AG08395 (cell line): ENCODE data around the gene NIPA2.

Source experiments
- DNase-seq: peaks from one replicate; pipeline ENCODE4 v3.0.0; 2012; ENCODE audit warnings: mixed read lengths, low spot score

NIPA2 gene

DNA sequence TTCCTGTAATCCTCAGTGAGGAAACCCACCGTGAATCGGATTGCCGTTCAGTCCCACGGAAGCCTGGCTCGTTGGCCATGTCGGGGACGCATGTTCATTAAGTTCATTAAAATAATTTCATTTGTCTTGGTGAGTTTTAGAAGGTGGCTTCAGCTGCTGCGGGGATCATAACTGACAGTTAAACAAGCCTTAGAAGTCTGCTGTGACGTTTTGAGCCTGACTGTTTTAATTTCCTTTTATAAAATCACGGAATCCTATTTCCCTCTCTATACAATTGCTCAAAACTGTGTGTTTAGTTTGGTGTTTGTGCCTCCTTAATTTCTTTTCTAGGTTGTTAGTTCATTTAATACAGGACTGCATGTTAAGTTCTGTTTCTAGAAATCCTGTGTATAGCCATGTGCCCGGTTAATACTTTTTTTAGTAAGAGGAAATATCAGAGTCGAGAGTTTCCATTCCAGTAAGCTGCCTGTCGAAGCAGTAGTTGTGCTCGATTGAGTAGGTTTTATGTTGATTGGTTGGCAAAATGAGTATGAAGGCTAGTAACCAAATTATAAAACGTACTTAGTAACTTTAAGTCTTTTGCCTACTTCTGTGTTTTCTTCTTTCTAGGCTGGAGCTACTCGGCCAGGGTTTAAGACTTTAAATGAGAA is 705 bp downstream of the NIPA2 start:
- peak; percentile 12 for DNase-seq

DNA sequence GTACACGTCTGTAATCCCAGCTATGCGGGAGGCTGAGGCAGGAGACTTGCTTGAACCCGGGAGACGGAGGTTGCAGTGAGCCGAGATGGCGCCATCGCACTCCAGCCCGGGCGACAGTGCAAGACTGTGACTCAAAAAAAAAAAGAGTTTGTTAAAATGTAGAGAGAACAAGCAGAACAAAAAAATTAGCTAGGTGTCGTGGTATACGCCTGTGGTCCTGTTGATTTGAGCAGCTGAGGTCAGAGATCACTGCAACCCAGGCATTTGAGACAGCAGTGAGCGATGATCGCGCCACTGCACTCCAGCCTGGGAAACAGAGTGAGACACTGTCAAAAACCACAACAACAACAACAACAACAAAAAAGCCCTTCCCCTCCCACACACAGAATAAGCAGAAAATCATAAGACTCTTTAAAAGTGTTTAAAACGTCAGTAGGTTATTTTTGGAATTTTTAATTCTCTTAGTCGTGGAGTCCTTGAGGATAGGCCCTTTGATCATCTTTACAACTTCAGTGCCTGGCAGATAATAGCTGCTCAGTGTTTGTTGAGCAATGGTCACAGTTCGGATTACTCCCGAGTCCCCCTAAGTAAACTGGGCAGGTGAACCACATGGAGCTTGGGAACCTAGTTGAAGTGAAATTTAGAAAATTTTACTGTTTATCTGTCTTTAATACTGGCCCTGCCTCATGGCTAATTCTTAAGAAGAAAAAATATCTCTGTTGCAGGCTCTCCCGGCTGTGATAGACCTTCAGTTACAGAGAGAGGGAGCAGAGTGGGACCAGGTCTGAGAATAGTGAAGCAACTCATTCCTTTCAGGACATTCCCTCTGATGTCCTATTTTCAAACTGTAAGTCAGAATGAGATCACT is 6.2 kb downstream of the NIPA2 start:
- DNase-seq, result no peak

DNA sequence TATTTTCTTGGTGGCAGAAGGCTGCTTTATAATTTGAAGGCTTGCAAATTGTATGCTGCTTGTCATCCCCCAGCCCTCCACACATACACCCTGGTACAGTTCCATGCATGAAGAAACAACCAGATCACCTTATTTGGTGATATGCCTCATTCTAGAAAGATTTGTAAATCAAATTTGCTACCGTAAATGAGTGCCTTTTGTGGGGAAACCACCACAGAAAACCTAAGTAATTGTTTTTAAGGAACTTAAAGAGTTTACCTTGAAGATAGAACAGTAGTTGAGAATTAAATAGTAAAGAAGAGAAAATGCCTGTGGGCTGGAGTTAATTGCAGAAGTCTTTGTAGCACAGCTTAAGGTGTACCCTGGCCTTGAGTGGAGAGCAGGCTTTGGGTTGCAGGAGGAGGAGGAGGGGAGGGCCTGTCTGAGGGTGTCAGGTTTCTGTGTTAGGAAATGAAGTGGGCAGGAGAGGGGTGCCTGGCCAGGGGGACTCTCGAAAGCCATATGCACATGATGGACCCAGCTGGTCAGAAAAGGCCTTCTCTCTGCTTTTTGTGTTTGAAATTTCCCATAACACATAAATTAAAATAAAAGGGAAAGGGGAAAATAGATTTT is 6.9 kb downstream of the NIPA2 start:
- DNase-seq, result no peak

- no peak for DNase-seq
These were observed 7.6 kb downstream of the NIPA2 start for GRCh38 chr15:22846073-22846472.

GRCh38 chr15:22850055-22850454 is 11.6 kb downstream of the NIPA2 start:
- DNase-seq, result no peak

GRCh38 chr15:22851513-22851912 is 13.0 kb downstream of the NIPA2 start:
- no peak for DNase-seq

GRCh38 chr15:22855791-22856190 is 17.3 kb downstream of the NIPA2 start:
- no peak for DNase-seq

- DNase-seq, result no peak
These were observed 18.2 kb downstream of the NIPA2 start for GRCh38 chr15:22856659-22857058.

GRCh38 chr15:22861161-22861560 is 22.7 kb downstream of the NIPA2 start:
- no peak for DNase-seq

DNA sequence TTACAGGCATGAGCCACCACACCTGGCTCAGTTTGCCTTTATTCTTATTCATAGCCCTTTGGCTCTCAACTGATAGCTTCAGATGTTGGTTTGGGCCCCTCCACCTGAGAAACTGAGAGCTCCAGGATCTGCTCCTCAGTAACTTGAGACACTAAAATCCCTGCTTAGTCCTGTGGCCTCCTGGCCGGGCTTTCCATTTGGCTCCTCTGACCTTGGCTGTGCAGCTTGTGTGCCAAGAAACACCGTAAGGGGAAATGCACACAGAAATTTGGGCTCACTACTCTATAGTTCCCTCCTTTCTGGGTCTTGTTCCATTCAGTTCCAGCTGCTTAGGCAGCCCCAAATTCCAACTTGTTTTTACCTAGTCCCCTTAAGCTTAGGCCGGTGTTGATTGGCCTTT is 24.9 kb downstream of the NIPA2 start:
- DNase-seq, result no peak

GRCh38 chr15:22866079-22866478 is 27.6 kb downstream of the NIPA2 start:
- DNase-seq, result no peak

DNA sequence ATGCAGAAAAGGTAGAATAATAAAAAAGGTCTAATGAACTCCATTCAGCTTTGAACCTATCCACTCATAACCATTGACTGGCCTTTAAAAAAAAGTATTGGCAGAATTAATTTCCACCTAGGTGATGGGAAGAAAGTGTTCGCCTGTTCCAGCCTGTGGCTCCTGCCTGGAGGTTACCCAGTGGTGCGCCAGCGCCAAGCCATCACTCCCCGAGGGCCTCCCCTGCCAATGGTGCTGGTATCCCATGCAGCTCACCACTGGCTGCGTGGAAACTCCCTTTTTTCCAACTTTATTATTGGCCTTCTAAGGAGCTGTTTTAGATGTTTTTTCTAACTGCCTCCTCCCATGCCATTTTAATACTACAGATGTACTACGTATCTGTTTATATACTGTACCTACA is 29.4 kb downstream of the NIPA2 start:
- DNase-seq, result no peak

DNA sequence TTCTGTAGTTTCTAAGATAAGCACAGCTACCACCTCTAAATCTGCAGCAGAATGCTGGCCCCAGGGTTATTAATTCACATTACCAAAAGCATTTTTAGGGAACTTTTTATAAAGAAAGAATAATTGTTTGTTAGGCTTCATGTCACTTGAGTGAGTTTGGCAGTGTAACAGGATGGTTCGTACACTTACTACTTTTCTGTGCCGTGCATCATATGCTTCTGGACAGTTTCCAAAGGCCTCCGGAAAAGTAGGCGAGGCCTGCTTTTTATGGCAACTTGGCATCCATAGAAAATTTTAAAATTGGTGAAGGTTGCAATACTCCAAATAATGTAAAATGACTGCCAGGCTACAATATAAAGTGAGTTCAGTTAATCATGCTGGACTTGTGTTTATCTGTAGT is 30.0 kb downstream of the NIPA2 start:
- DNase-seq, result no peak

GRCh38 chr15:22868928-22869327 is 30.5 kb downstream of the NIPA2 start:
- DNase-seq, result no peak

DNA sequence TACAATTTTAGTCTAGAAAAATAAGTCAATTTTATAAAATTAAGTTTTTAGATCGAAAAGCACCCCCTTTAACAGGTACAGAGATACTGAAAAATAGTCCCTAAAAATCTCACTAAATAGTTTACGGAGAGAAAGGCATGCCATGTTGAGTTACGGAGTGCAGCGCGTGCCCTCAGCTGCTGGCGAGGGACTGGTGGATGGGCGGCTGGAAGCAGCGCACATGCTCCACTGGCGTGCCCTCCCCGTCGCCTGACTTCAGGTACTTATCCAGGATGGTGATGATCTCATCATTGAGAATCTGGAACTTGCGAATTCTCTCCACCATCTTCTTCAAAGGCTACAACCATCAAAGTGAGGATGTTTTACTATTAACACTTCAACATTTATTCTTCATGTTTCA is 31.4 kb downstream of the NIPA2 start:
- no peak for DNase-seq

GRCh38 chr15:22870865-22871264 is 32.4 kb downstream of the NIPA2 start:
- no peak for DNase-seq

- no peak for DNase-seq
These were observed 33.1 kb downstream of the NIPA2 start for GRCh38 chr15:22871481-22872086.

DNA sequence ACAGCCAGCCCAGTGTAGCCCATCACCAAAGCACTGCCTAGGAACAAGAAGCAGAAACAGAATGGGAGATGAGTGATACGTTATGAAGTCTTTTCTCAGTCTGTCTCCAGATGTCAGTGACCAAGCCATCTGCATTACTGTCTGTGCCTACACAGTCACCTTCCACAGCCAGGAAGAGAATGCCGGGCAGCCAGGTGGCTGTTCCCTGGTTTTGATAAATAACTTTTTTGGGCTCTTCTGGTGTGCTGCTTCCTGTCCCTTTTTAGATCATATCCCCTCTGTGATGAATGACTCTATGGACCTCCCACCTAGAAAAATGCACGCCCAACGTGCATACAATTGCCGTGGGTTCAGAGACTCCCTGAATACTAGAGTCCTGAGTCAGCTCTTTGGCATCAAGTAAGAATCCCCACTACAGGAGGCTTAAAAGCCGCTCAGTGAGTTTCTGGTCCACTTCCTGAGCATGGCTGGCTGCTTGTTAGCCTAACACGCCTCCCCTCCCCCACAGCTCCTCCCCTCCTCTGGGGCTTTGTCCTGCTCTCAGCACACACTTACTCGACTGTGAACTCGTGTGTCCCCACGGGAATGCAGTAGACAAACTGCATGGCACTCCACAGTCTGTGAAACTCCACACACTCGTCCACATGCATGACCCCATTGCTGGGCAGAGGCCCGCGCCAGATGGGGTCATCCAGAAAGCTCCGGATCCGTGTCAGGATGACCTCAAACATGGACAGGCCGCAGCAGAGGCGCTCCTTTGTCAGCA is 34.7 kb downstream of the NIPA2 start:
- peak; percentile 67 for DNase-seq

DNA sequence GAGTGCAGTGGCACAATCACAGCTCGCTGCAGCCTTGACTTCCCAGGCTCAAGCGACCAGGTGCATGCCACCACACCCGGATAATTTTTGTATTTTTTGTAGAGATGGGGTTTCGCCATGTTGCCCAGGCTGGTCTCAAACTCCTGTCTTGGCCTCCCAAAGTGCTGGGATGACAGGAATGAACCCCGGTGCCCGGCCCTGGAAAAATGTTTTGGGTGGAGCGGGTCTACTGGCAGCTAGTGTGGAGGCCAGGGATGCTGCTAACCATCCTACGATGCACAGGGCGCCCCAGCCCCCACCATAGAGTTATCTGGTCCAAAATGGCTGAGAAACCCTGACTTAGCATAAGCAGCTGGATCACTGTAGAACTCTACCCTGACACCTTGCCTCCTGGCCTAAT is 35.4 kb downstream of the NIPA2 start:
- DNase-seq, result no peak

- no peak for DNase-seq
These were observed 35.8 kb downstream of the NIPA2 start for GRCh38 chr15:22874256-22874655.

DNA sequence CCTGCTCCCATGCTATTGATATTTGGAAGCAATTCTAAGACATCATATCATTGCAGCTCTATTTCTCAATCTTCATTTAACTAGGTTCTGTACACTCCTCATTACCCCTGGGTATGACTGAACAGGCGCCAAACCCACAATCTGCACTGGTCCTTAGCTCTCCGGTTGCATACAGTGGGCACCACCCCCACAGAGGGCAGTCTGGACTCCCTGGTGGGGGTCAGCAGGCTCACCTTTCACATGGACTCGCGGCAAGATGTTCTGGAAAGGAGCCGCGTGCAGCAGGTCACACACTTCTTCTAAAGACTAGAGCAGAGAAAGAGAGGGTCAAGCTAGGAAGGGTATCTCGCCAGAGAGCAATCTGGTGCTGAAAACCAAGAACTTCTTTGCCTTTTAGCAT is 36.5 kb downstream of the NIPA2 start:
- DNase-seq, result no peak

DNA sequence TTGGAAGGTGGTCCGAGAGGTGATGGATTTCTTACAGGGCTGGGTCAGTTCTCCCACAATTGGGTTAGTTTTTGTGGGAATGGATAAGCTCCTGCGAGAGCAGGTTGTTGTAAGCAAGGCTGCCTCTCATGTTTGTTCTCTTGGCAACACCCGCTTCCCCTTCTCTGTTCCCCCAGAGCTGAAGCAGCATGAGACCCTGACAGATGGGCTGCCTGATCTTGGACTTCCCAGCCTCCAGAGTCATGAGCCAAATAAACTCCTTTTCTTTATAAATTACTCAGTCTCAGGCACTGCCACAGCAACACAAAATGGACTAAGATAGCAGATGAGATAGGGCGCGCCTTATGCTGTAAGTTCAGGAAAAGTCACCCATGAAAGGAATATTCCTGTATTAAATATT is 38.7 kb downstream of the NIPA2 start:
- no peak for DNase-seq
